HG02938 (cell line): ENCODE data around the gene PNKD.
A peak's percentile ranks its signal among the peaks of the same experiment; 100 is the strongest.

Experiments used
- ATAC-seq: cut with Tn5 transposase; IDR thresholded peaks from one replicate; pipeline ENCODE4 v1.9.1; 2021; ENCODE audit warnings: mild to moderate bottlenecking, moderate library complexity; ENCODE audit not compliant: unreplicated experiment

The PNKD gene, protein sequence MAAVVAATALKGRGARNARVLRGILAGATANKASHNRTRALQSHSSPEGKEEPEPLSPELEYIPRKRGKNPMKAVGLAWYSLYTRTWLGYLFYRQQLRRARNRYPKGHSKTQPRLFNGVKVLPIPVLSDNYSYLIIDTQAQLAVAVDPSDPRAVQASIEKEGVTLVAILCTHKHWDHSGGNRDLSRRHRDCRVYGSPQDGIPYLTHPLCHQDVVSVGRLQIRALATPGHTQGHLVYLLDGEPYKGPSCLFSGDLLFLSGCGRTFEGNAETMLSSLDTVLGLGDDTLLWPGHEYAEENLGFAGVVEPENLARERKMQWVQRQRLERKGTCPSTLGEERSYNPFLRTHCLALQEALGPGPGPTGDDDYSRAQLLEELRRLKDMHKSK

DNA sequence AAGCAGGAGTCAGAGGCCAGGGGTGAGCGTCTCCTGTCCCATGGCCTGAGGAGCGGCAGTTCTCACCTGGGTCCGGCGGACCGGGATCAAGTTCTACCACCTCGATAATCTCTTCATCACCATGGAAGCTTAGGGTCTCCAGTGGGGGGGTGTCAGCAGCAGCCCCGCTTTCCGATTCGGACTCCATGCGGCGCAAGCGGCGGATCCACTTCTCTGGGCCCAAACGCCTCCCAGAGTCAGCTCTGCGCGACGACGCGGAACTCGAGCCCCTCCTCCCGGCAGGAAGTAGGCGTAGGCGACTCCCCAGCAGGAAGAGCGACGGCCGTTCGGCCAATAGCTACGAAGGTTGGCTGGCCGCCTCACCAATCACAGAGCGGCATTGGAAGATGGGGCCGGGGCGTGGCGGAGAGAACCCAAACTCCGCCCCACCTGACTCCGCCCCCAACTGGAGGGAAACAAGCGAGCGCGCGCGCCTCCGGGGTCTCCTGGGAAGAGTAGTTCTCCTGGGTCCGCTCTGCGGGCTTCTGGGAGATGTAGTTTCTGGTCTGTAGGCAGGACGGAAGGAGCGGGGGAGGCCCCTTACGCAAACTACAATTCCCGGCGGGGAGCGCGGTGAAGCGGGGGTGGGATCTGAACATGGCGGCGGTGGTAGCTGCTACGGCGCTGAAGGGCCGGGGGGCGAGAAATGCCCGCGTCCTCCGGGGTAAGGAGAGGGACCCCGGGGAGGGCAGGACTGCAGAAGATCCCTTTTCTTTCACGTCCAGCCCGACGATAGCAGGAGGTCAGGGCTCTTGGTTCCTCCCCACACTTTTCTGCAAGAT, at the start of gene PNKD, which contains the start of gene AAMP:
Gene PNKD (plus strand): TSS at position 620 of the 821 bp plus-strand sequence. CDS start 17 bp downstream, at position 637.
Gene AAMP (minus strand): TSS at position 238 of the 821 bp plus-strand sequence. CDS start 51 bp downstream, at position 187.
- ATAC-seq, result peak; percentile 87

DNA sequence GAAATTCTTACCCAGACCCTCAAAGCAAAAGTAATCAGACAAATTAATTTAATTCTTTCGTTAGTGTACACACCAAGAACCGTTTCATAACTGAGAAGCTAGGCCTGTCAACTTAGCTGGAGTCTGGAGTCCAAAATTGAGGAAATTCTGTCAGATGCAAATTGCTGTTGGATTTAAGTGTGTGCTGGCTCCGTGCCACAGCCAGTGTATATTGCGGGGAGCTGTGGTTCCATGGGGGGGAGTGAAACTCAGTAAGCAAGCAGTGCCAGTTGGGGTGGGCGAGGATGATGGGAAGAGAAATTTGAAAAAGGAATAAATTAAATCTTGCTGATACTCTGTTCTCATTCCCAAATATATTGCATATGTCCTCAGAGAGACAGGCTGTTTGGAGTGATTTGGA, 49.3 kb upstream of the PNKD start:
- ATAC-seq, result no peak

DNA sequence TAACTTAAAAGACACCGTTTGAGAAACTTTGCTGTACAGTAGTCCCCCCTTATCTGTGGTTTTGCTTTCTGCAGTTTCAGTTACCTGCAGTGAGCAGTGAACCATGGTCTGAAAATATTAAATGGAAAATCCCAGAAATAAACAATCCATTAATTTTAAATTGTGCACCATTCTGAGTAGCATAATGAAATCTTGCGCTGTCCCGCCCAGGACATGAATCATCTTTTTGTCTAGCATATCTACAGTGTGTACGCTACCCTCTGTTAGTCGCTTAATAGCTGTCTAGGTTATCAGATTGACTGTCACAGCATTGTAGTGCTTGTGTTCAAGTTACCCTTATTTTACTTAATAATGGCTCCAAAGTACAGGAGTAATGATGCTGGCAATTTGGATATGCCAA, 47.3 kb upstream of the PNKD start:
- no peak for ATAC-seq

DNA sequence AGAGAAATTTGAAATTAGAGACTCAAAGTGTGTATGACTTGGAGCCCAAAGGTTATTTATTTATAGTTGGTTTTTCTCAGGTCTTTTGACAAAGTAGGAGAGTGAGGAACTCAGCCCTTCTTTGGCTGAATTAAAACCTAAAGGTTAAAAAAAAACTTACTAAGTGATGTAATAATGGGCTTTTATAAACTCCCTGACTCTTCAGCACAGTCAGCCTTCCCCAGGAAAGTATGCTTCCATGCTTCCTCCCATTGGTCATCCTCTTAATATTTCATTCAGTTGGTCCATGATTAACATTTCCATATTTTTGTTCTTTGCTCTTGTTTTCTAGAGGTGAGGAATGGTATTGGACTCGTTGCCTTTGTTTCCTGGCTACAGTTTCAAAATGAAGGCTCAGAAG, 46.1 kb upstream of the PNKD start:
- ATAC-seq, result no peak

DNA sequence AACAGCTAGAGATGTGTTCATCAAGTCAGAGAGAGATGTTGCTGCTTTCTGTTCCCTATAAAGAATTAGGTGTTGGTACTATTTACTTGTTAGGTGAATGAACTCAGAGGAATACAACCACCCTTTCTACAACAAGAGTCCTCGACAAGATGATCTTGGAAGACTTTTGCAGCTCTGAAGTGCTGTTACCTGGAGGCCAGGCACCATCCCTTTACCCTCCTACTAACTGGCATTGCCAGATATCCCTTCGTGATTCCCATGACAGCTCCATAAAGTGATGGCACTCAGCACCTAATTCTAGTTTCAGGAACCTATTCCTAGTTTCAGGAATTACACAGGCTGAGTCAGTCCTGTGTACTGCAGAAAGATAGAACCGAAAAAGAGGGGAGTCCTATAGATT, 43.4 kb upstream of the PNKD start:
- ATAC-seq, result no peak

DNA sequence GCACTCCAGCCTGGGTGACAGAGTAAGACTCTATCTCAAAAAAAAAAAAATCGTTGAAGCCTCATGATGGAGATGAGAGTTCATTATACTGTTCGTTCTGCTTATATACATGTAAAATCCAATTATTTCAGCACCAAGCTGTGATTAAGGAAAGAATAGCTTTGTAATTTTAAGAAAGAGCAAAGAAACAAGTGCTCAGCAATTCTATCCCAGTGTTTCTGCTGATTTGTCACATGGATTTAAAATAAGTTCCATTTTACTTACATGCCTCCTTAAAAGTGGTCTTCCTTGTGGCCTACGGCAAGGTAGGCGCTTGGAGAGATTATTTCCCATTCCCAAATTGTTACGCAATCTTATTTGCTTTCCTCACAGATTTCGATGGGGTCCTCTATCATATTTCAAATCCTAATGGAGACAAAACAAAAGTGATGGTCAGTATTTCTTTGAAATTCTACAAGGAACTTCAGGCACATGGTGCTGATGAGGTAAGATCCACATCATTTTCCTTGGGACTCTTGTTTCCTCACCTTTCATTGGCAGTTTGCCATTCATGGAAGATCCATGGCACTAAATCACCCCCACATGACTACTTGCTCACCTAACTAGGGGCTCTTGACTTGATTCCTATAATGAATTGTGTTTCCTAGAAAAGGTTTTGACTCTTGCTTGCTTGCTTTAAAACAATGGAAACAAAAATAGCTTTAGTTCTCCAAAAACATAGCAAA, 41.8 kb upstream of the PNKD start:
- ATAC-seq, result no peak

DNA sequence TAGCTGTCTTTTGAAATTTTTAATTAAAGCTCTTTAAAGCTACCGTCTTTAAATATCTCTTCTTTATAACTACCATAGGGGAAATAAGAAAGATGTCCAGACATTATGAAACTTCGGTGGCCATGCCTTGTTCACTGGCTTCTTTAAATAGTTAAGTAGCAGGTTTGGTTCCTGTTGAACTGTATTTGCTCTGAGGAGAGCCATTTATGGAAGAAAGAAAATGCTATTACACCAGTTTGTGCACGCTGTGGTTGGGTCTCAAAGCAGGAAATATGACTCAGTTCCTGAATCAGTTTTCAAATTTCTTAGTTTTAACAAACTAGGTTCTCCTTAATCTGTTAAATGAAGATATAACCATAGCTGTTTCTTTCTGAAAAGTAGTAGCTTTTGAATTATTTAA, 41.1 kb upstream of the PNKD start:
- ATAC-seq, result peak; percentile 84

DNA sequence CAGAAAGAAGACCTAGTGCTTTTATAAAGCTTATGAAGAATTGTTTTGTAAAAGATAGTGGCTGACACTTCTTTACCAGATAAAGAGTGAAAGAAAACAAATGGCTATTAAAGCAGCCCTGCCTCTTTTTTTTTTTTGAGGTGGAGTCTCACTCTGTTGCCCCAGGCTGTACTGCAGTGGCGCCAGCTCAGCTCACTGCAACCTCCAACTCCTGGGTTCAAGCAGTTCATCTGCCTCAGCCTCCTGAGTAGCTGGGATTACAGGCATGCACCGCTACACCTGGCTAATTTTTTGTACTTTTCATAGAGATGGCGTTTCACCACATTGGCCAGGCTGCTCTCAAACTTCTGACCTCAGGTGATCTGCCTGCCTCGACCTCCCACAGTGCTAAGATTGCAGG, 40.5 kb upstream of the PNKD start:
- no peak for ATAC-seq

DNA sequence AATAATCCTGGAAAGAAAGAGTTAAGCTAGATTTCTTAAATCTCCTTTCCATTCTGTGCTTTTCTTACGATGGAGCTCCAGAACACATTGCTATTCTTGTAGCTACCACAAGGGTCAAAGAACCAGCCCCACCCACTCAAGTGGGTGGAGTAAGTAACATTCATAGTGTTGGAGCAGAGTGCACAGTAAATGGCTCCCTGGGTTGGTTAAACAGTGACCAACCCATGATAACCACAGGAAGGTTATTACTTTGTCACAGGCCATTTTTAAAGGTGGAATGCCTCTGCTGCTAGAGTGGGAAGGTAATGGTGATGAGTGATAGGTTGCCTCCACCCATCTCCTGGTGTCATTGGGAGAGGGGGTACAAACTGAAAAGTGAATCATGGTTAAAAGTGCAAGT, 39.4 kb upstream of the PNKD start:
- ATAC-seq, result peak; percentile 78

DNA sequence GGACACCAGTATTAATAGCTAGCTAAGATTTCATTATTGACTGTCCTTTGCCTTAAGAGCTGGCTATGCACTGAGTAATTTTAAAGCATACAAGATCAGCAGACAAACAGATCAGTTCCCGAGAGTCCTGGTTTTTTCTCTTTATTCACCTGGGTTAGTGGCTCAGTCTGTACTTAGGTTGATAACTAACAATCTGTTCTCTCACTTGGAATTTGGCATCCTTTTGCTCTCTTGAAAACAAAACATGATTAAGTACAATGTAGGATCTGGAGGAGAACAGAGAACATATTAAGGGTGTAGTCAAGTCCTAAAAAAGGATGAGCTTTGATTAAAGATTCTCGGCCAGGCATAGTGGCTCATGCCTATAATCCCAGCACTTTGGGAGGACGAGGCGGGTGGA, 36.8 kb upstream of the PNKD start:
- ATAC-seq, result no peak

DNA sequence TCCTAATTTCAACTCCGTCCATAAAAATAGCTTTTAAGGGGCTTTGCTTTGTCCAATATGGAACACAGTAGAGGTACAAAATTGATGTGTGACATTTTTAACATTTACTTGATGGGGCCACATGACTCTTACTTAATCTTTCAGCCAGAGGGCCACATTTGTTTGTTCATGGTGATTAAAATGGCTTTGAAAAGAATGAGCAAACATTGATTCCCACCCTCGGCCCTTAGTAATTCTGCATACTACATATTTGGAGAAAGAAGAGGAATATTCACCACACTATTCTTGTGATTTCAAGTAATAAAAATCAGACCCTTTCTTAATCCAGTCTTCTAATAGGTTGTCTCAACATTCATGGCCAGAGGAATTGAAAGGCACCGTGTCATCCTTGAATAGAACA, 35.8 kb upstream of the PNKD start:
- ATAC-seq, result no peak

DNA sequence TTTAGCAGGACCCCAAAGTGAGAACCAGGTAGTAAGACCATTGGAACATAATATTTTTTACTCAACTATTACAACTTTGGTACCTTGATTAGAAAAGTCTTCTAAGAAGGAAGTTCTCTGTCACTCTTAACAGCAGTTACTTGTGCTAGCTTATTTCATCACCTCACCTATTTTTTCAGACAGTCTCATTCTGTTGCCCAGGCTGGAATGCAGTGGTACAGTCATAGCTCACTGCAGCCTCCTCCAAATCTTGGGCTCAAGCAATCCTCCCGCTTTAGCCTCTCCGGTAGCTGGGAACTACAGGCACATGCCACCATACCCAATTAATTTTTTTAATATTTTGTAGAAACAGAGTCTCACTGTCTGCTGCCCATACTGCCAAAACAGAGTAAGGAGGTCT, 35.3 kb upstream of the PNKD start:
- no peak for ATAC-seq

DNA sequence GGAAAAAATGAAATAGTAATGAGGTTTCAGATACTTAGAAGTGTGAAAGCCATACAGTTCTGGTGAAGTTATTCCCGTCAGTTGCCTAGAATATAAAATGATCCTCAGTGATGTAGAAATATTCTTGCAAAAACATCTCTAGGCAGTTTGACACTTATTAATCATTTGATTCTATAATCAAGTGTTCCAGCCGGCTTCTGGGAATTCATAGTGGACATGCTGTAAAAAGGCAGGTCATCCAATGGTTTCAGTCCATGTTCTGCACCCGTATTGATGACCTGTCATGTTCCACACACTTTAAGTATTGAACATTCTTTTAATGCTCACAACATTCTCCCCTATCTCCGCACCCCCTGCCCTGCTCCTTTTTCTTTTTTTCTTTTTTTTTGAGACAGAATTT, 33.5 kb upstream of the PNKD start:
- ATAC-seq, result no peak

DNA sequence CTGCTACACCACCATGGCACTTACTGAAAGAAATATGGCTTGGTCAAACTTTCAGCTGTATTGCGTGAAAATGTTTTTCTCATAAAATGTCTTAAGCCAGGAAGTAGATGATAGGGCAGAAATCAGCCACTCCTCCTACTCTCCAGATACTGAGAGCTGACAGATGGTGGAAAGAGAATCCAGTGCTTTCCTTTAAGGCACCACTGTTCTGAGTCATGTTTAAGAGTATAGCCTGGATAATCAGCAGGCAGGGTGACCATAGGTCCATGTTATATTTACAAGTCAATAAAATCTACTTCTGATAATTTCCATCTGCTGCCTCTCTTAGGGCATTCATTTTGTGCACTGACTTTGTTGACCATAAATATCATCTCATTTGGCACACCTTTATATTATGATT, 31.4 kb upstream of the PNKD start:
- no peak for ATAC-seq

DNA sequence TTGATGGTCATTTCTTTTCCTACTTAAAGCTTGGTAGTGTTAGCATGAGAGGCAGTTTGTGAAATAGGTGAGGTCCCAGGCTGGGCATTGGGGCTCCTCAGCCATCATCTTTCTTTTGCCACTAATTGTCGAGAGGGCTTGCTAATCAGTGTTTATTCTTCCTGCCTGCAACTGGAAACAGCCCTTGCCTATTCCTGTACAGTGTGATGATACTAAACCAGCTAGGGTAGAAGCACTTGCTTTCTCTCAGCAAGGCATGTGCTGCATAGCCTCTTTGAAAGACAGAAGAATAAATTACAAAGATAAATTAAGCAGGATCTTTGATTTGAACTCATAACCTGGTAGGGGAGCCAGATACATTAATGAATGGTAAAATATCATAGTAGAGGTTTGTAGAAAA, 26.1 kb upstream of the PNKD start:
- no peak for ATAC-seq

DNA sequence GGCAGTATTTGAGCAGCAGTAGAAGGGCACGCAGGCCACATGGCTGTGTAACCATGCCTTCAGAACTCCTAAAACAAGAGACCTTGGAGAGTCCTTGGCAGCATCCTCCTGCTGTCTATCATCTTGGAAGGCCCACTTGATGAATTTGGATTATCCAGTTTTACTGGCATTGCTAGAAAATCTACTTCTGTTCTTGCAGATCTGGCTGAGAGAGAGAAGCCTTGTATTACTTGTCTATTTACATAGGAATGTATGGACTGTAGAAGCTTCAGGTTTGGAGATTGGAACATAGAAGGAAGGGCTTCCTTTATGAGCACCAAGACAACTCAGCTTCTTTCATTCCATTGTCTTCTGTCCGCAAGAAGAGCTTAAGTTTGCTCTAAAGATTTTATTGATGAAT, 25.7 kb upstream of the PNKD start:
- no peak for ATAC-seq

DNA sequence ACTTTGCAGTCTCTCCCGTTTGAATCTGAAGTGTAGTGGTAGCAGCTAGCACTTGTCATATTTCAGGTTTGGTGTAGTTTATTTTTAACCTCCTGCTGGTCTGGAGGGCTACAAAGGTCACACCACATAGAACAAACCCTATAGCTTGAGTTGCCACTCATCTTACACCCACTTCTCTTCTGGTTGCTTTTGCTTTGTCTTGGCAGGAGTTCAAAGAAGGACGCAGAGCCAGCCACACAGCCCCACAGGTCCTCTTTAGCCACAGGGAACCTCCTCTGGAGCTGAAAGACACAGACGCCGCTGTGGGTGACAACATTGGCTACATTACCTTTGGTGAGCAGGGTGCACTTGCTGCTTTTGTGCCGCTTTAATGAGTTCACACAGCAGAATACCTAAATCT, 25.1 kb upstream of the PNKD start:
- no peak for ATAC-seq

DNA sequence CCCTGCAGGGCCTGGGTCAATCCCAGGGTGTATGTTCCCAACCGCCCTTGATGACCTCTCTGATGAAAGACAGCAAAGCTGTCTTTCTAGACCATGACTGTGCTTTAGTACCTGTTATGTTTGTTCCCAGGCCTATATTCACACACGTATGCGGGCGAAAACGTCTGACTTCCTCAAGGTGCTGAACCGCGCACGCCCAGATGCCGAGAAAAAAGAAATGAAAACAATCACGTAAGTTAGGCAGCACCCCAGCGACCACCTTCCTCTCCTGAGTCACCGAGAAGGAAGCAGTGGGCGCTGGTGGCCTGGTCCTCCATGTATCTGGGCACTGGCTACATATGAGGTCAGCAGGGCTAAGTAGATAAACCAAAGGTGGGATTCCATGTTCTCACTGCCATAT, 20.6 kb upstream of the PNKD start:
- ATAC-seq, result no peak

DNA sequence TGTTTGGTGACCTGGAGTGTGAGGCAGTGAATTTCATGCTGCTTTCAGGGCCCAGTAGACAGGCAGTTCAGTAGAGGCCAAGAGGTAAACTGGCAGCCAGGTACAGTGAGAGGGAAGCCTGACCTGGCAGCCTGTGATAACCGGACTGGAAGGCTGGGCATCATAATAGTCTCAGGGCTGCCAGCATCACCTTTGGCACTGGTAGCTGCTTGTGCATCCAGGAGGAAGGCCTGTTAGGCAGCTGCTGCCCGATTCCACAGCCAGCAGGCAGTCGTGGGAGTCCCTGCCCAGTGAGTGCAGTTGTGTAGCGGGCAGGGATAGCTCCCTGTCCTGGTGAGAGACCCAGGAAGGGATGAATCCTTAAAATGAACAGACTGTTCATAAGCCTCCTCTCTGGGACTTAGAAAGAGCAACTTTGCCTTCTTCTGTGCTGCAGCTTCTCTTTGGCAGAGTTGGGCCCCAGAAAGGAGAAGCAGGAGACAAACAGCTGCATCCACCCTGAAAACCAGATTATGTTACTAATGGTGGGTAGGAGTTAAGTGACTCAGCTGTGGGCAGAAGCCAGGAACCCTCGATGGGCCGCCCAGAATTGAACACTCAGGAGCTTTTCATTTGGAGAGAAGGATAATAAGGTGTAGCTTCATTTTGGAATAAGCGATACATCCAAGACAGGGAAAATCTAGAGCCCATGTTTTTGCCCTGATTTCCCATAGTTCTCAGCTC, 17.6 kb upstream of the PNKD start:
- ATAC-seq, result no peak

DNA sequence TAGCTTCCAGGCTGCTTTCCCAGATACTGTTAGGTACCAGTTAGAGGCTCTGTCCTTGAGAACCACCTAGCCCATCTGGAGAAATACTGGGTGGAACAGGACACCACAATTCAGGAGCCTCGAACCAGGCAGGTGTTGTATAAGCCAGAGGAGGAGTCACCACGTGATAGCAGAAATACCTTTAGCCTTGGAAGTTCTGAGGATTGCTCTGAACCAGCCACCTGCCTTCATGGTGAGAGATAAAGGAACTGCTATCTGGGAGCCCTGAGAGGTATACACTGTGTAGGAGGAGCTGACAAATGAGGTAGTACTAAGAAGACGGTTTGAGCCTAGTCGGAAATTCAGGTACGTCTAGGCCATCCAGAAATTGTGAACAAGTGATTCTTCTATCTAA, 17.1 kb upstream of the PNKD start:
- ATAC-seq, result no peak

DNA sequence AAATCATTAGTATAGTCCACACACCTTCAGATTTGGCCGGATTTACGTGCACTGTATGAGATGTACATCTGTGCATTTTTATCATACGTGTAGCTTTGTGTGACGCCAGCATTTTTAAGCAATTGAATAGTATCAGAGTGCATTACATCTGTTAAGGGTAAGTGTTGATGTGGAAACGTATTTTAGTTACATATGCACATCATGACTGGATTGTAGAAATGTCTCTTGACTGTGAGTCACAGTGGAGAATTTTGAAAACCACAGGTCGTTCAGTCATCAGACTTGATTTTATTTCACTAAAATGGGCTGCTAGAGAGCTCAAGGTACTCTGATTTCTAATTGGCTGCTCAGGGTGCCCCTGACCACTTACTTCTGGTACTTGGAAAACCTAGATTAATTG, 14.9 kb upstream of the PNKD start:
- no peak for ATAC-seq
